OCI-LY3 (cell line): ENCODE measurements around the gene MYBL2.

Experiments used
- H2AFZ ChIP-seq: fragments of 200-600, 300-600 bp; shearing (Covaris generic); 2 replicates; pipeline ENCODE4 v1.6.0; 2014; ENCODE audit warnings: antibody characterized with exemption, low read depth, low read length
- H3K27ac ChIP-seq: fragments of 200-600, 300-600 bp; sonication (generic); 2 replicates; pipeline ENCODE4 v1.5.1; 2014; ENCODE audit warnings: mild to moderate bottlenecking, low read length, moderate library complexity, mixed read lengths
- H3K27me3 ChIP-seq: fragments of 200-600, 300-600 bp; sonication (generic); 2 replicates; pipeline ENCODE4 v1.6.1; 2014; ENCODE audit warnings: low read depth, low read length, mixed read lengths
- H3K36me3 ChIP-seq: fragments of 200-600, 300-600 bp; sonication (generic); replicated peaks from 2 replicates; pipeline ENCODE3; 2014; ENCODE audit warnings: low read depth, low read length, mixed read lengths
- H3K4me1 ChIP-seq: fragments of 300-600, 200-600 bp; sonication (generic); 2 replicates; pipeline ENCODE4 v1.6.1; 2014; ENCODE audit warnings: low read length, mixed read lengths
- H3K4me2 ChIP-seq: fragments of 200-600, 300-600 bp; sonication (generic); 2 replicates; pipeline ENCODE4 v1.6.1; 2014; ENCODE audit warnings: low read length, mixed read lengths
- H3K4me3 ChIP-seq: fragments of 300-600, 200-600 bp; sonication (generic); 2 replicates; pipeline ENCODE4 v1.5.1; 2014; ENCODE audit warnings: antibody characterized with exemption, mild to moderate bottlenecking, low read length, moderate library complexity
- H3K79me2 ChIP-seq: fragments of 300-600, 200-600 bp; shearing (Covaris generic); 2 replicates; pipeline ENCODE4 v1.6.1; 2014; ENCODE audit warnings: mild to moderate bottlenecking, low read length, mixed read lengths
- H3K9ac ChIP-seq: fragments of 300-600, 200-600 bp; shearing (Covaris generic); 2 replicates; pipeline ENCODE4 v1.6.0; 2014; ENCODE audit warnings: mild to moderate bottlenecking, low read length, moderate library complexity
- H3K9me3 ChIP-seq: fragments of 200-600, 300-600 bp; shearing (Covaris generic); 2 replicates; pipeline ENCODE4 v1.6.1; 2014; ENCODE audit warnings: low read length, mixed read lengths; ENCODE audit not compliant: insufficient read depth
- H4K20me1 ChIP-seq: fragments of 200-600, 300-600 bp; sonication (generic); 2 replicates; pipeline ENCODE4 v1.6.1; 2016; ENCODE audit warnings: low read length, mixed read lengths; ENCODE audit not compliant: insufficient read depth
- EZH2phosphoT487 ChIP-seq: fragments of 200-600 bp; shearing (Covaris generic); IDR thresholded peaks from 2 replicates; pipeline ENCODE4 v1.6.1; 2018; ENCODE audit warnings: antibody characterized with exemption, mixed run types, low read depth
- TF ChIP-seq, protein P1 (sequence below): fragments of 200-600, 300-600 bp; sonication (generic); IDR thresholded peaks from 2 replicates; pipeline ENCODE4 v1.5.1; 2014; ENCODE audit warnings: antibody characterized with exemption, low read length, low read depth

MYBL2 gene

DNA sequence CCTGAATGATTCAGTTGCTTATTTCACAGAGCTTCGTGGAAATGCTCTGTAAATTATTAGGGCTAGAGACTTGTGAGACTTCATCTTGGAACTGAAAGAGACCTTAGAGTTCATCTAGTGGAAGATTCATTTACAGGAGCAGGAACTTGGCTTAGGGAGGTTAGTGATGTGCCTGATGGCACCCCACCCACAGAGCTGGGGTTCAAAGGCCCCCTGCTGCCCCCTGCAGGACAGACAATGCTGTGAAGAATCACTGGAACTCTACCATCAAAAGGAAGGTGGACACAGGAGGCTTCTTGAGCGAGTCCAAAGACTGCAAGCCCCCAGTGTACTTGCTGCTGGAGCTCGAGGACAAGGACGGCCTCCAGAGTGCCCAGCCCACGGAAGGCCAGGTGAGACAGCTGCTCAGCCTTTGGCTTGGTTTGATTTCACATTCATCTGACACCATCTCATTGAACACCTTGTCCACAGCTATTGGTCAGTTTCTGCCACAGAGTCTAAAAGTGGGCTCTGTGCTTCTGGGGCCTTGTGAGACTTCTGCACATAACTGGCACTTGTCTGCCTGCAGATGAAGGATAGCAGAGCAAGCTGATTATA, 25.1 kb downstream of the MYBL2 start:
- H3K9me3 ChIP-seq: no peaks in the 10 kb centered on the region
- H3K4me1 ChIP-seq: peaks cover 39% of the 10 kb centered on the region
- peaks cover 62% of the 10 kb centered on the region for H3K36me3 ChIP-seq
- H4K20me1 ChIP-seq: 0 out of 2 replicates have a peak, but pooled peaks cover 4% of the 10 kb centered on the region
- H3K4me3 ChIP-seq: no peak overlapping the region
- peaks cover 51% of the 10 kb centered on the region for H3K79me2 ChIP-seq
- H3K27me3 ChIP-seq: no peaks in the 10 kb centered on the region
- TF ChIP-seq, protein P1, sequence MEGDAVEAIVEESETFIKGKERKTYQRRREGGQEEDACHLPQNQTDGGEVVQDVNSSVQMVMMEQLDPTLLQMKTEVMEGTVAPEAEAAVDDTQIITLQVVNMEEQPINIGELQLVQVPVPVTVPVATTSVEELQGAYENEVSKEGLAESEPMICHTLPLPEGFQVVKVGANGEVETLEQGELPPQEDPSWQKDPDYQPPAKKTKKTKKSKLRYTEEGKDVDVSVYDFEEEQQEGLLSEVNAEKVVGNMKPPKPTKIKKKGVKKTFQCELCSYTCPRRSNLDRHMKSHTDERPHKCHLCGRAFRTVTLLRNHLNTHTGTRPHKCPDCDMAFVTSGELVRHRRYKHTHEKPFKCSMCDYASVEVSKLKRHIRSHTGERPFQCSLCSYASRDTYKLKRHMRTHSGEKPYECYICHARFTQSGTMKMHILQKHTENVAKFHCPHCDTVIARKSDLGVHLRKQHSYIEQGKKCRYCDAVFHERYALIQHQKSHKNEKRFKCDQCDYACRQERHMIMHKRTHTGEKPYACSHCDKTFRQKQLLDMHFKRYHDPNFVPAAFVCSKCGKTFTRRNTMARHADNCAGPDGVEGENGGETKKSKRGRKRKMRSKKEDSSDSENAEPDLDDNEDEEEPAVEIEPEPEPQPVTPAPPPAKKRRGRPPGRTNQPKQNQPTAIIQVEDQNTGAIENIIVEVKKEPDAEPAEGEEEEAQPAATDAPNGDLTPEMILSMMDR: peak; percentile 99
- TF ChIP-seq EZH2phosphoT487: no peak
- no peak overlapping the region for H2AFZ ChIP-seq
- H3K4me2 ChIP-seq: no peak overlapping the region
- no peak overlapping the region for H3K9ac ChIP-seq
- peak overlapping the region; percentile 5; the same call in 1 of the 2 replicates for H3K27ac ChIP-seq

DNA sequence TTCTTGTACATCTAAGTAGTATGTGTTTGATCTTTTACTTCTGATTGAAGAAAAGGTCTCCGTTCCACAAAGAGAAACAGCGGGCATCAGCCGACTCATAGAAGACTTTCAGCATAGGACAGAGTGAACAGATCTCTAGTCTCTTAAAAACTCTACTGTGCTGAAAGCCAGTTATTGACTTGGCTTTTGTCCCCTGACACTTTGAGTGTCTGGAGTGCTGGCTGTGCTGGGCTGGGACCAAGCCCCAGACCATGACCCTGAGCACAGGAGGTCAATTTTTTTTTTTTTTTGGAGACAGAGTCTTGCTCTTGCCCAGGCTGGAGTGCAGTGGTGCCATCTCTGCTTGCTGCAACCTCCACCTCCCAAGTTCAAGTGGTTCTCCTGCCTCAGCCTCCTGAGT, 27.8 kb downstream of the MYBL2 start:
- Histone ChIP-seq H3K27me3 (no peaks in the 10 kb centered on the region), H3K36me3 (peaks cover 54% of the 10 kb centered on the region), H2AFZ (no peak overlapping the region), H3K27ac (no peak overlapping the region), H3K9ac (no peak overlapping the region), H3K9me3 (no peaks in the 10 kb centered on the region), H3K4me1 (peaks cover 16% of the 10 kb centered on the region), H3K4me3 (no peak overlapping the region), H4K20me1 (0 out of 2 replicates have a peak, but pooled peaks cover 2% of the 10 kb centered on the region), H3K79me2 (peaks cover 34% of the 10 kb centered on the region), H3K4me2 (no peak overlapping the region)
- no peak for TF ChIP-seq EZH2phosphoT487
- TF ChIP-seq, protein P1: no peak

DNA sequence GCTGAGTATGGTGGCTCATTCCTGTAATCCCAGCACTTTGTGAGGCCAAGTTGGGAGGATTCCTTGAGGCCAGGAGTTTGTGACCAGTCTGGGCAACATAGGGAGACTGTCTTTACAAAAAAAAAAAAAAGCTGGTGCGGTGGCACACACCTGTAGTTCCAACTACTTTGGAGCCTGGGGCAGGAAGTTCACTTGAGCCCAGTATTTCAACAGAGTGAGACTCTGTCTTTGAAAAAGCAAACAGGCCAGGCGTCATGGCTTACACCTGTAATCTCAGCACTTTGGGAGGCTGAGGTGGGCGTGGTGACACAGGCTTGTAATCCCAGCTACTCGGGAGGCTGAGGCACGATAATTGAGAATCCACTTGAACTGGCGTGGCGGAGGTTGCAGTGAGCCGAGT, 28.7 kb downstream of the MYBL2 start:
- Histone ChIP-seq H4K20me1 (peaks cover 3% of the 10 kb centered on the region; the same call in 1 of the 2 replicates), H3K4me3 (no peak overlapping the region), H3K4me2 (no peak overlapping the region), H3K9ac (no peak overlapping the region), H3K79me2 (peaks cover 36% of the 10 kb centered on the region), H2AFZ (no peak overlapping the region), H3K27ac (no peak overlapping the region), H3K27me3 (no peaks in the 10 kb centered on the region), H3K4me1 (peaks cover 15% of the 10 kb centered on the region), H3K36me3 (peaks cover 57% of the 10 kb centered on the region), H3K9me3 (no peaks in the 10 kb centered on the region)
- TF ChIP-seq, protein P1: no peak
- TF ChIP-seq EZH2phosphoT487: no peak

DNA sequence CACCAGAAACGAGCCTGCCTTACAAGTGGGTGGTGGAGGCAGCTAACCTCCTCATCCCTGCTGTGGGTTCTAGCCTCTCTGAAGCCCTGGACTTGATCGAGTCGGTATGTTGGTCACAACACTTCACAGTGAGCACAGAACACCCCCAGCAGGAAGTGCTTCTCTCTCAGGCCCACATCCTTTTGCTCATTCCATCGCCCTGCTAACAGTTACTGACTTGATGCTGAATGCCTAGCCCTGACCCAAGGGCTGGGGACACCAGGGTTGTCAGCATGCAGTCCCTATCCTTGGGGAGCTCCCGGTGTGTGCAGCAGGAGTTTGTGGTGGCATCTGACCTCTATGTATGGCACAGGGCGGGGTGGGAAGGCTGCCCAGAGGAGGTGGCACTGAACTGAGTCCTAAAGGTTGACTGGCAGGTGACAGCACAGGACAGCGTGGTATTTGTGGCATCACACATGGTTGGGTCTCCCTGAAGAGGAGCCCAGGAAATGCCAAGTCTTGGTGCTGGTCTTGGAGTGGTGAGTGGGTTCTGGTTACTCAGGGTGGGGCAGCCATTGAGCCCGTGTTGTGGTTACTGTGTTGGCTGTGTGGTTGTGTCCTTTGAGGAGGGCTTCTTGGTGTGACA, 33.1 kb downstream of the MYBL2 start:
- TF ChIP-seq EZH2phosphoT487: no peak
- TF ChIP-seq, protein P1: no peak
- Histone ChIP-seq H3K79me2 (peaks cover 52% of the 10 kb centered on the region), H3K27ac (no peak overlapping the region), H3K9ac (no peak overlapping the region), H3K4me3 (no peak overlapping the region), H2AFZ (no peak overlapping the region), H3K4me1 (no peaks in the 10 kb centered on the region), H3K9me3 (no peaks in the 10 kb centered on the region), H3K27me3 (no peaks in the 10 kb centered on the region), H3K36me3 (peaks cover 72% of the 10 kb centered on the region), H3K4me2 (no peak overlapping the region), H4K20me1 (peaks cover 19% of the 10 kb centered on the region; the same call in 1 of the 2 replicates)
